H1 (cell line): ENCODE results near the gene SGK1. TPM values are rescaled to one million over a fixed set of nuclear protein-coding genes. Genes with fewer than 3 reads are reported as not detected.

ENCODE experiments used
- CTCF ChIA-PET: fragments of 300-600 bp; sonication (Branson Sonifier 250); formaldehyde crosslinking; loops from one replicate; lab custom pipeline; 2021; ENCODE audit not compliant: partially characterized antibody; lab: Charles Lee
- POLR2A ChIA-PET: fragments of 300-600 bp; sonication (Branson Sonifier 250); formaldehyde crosslinking; loops from one replicate; lab custom pipeline; 2021; ENCODE audit warnings: inconsistent platforms; ENCODE audit not compliant: partially characterized antibody; lab: Charles Lee
- DNase-seq, 2 experiments: peaks; one replicate each; pipeline versions ENCODE4 v3.0.0 to v3.0.0-alpha.2; 2010 to 2022; ENCODE audit warnings: low spot score in 2 of 2, low read depth in 1 of 2, mixed read lengths in 1 of 2
- FAIRE-seq: peaks from 2 replicates; lab custom pipeline; 2011; peaks lifted over from hg19 to GRCh38; lab: Jason Lieb, UNC
- H2AFZ ChIP-seq: 2 replicates; pipeline ENCODE4 v1.8.1; 2012; ENCODE audit warnings: low read length, inconsistent platforms
- H2AK5ac ChIP-seq: 2 replicates; pipeline ENCODE4 v1.6.1; 2013; ENCODE audit warnings: low read depth, low read length
- H2BK120ac ChIP-seq: replicated peaks from 2 replicates; pipeline ENCODE3; 2013; ENCODE audit warnings: low read depth, low read length, inconsistent platforms
- H2BK12ac ChIP-seq: 2 replicates; pipeline ENCODE4 v1.6.1; 2013; ENCODE audit warnings: low read depth, low read length
- H2BK15ac ChIP-seq: 2 replicates; pipeline ENCODE4 v1.6.1; 2013; ENCODE audit warnings: low read length
- H2BK20ac ChIP-seq: 2 replicates; pipeline ENCODE4 v1.6.1; 2013; ENCODE audit warnings: low read length
- H2BK5ac ChIP-seq: 2 replicates; pipeline ENCODE4 v1.6.1; 2013; ENCODE audit warnings: low read depth, low read length
- H3K14ac ChIP-seq: 2 replicates; pipeline ENCODE4 v1.6.1; 2013; ENCODE audit warnings: inconsistent platforms; ENCODE audit not compliant: insufficient read length
- H3K18ac ChIP-seq: 2 replicates; pipeline ENCODE4 v1.6.1; 2013; ENCODE audit warnings: low read length; ENCODE audit errors: extremely low read depth
- H3K23ac ChIP-seq: 2 replicates; pipeline ENCODE4 v1.6.1; 2013; ENCODE audit warnings: inconsistent platforms; ENCODE audit not compliant: insufficient read length
- H3K23me2 ChIP-seq: 2 replicates; pipeline ENCODE4 v1.6.1; 2013; ENCODE audit warnings: low read depth, low read length
- H3K27ac ChIP-seq: 2 replicates; pipeline ENCODE4 v1.6.1; 2011; ENCODE audit warnings: low read depth, low read length, inconsistent platforms
- H3K27me3 ChIP-seq, 4 experiments: replicated peaks in 1 of 4; 1 replicate in 1 of 4; 2 replicates in 3 of 4; pipeline versions ENCODE4 v1.6.1 to v1.8.1; 2011 to 2013; ENCODE audit warnings: low read length in 3 of 4, mild to moderate bottlenecking in 3 of 4, inconsistent platforms in 2 of 4, mixed read lengths in 2 of 4, moderate library complexity in 1 of 4; ENCODE audit not compliant: control insufficient read depth in 3 of 4, insufficient read depth in 3 of 4; ENCODE audit errors: extremely low read depth in 1 of 4
- H3K36me3 ChIP-seq, 4 experiments: 2 replicates each; pipeline versions ENCODE4 v1.6.1 to v1.8.1; 2011 to 2013; ENCODE audit warnings: mild to moderate bottlenecking in 4 of 4, low read length in 3 of 4, moderate library complexity in 2 of 4, control low read depth in 1 of 4, inconsistent platforms in 1 of 4; ENCODE audit not compliant: insufficient read depth in 4 of 4, control insufficient read depth in 2 of 4
- H3K4ac ChIP-seq: replicated peaks from 2 replicates; pipeline ENCODE3; 2013; ENCODE audit warnings: low read length, low read depth, mixed read lengths, inconsistent platforms; ENCODE audit not compliant: insufficient read length
- H3K4me1 ChIP-seq, 4 experiments: replicated peaks in 1 of 4; 1 replicate in 1 of 4; 2 replicates in 3 of 4; pipeline versions ENCODE4 v1.6.1 to v1.8.1; 2011 to 2013; ENCODE audit warnings: low read length in 3 of 4, inconsistent platforms in 2 of 4, mixed read lengths in 1 of 4; ENCODE audit not compliant: insufficient read depth in 4 of 4, control insufficient read depth in 3 of 4
- H3K4me2 ChIP-seq, 2 experiments: 2 replicates each; pipeline versions ENCODE4 v1.6.1 to v1.8.1; 2011 to 2013; ENCODE audit warnings: low read depth in 2 of 2, low read length in 2 of 2, control low read depth in 1 of 2, inconsistent platforms in 1 of 2, mild to moderate bottlenecking in 1 of 2; ENCODE audit not compliant: insufficient read depth in 1 of 2
- H3K4me3 ChIP-seq, 4 experiments: fragments of 200-600, 300-600 bp in 1 of 4; sonication (generic), shearing (Covaris generic), sonication (Bioruptor Twin) in 1 of 4; 2 replicates each; pipeline versions ENCODE4 v1.5.1 to v1.8.1; 2011 to 2016; ENCODE audit warnings: low read length in 4 of 4, low read depth in 3 of 4, control low read depth in 2 of 4, inconsistent platforms in 2 of 4, mild to moderate bottlenecking in 2 of 4, mixed read lengths in 1 of 4, moderate library complexity in 1 of 4; ENCODE audit not compliant: insufficient read depth in 2 of 4; ENCODE audit errors: extremely low read depth in 1 of 4
- H3K56ac ChIP-seq: replicated peaks from 2 replicates; pipeline ENCODE3; 2013; ENCODE audit warnings: low read depth, mild to moderate bottlenecking, mixed read lengths, low read length, inconsistent platforms; ENCODE audit not compliant: insufficient read length
- H3K79me1 ChIP-seq: 2 replicates; pipeline ENCODE4 v1.6.1; 2013; ENCODE audit warnings: low read depth, low read length, control low read depth
- H3K79me2 ChIP-seq, 2 experiments: 2 replicates each; pipeline versions ENCODE4 v1.6.1 to v1.8.1; 2012 to 2013; ENCODE audit warnings: low read length in 2 of 2, mild to moderate bottlenecking in 2 of 2, inconsistent platforms in 1 of 2; ENCODE audit not compliant: insufficient read depth in 2 of 2, control insufficient read depth in 1 of 2
- H3K9ac ChIP-seq, 4 experiments: replicated peaks in 1 of 4; 1 replicate in 1 of 4; 2 replicates in 3 of 4; pipeline versions ENCODE4 v1.6.1 to v1.8.1; 2011 to 2013; ENCODE audit warnings: low read depth in 3 of 4, low read length in 3 of 4, control low read depth in 2 of 4, mild to moderate bottlenecking in 2 of 4, moderate library complexity in 2 of 4, inconsistent platforms in 1 of 4; ENCODE audit errors: extremely low read depth in 1 of 4
- H3K9me3 ChIP-seq, 2 experiments: 2 replicates each; pipeline versions ENCODE4 v1.6.1 to v1.8.1; 2012 to 2013; ENCODE audit warnings: mild to moderate bottlenecking in 2 of 2, moderate library complexity in 2 of 2, control low read depth in 1 of 2, inconsistent platforms in 1 of 2, low read depth in 1 of 2, low read length in 1 of 2, mixed read lengths in 1 of 2; ENCODE audit not compliant: insufficient read depth in 2 of 2
- H4K20me1 ChIP-seq, 2 experiments: replicated peaks in 1 of 2; 2 replicates each; pipeline versions ENCODE3 to v1.8.1; 2011 to 2013; ENCODE audit warnings: inconsistent platforms in 2 of 2, low read length in 2 of 2, mild to moderate bottlenecking in 1 of 2; ENCODE audit not compliant: insufficient read depth in 2 of 2, control insufficient read depth in 1 of 2
- H4K5ac ChIP-seq: 2 replicates; pipeline ENCODE4 v1.6.1; 2013; ENCODE audit warnings: low read length, low read depth, mixed read lengths, inconsistent platforms; ENCODE audit not compliant: insufficient read length
- H4K8ac ChIP-seq: 2 replicates; pipeline ENCODE4 v1.8.0; 2013; ENCODE audit warnings: mild to moderate bottlenecking, moderate library complexity, low read length, inconsistent platforms; ENCODE audit not compliant: insufficient read depth; ENCODE audit errors: extremely low read depth
- H4K91ac ChIP-seq: replicated peaks from 2 replicates; pipeline ENCODE3; 2013; ENCODE audit warnings: low read length, mixed read lengths, inconsistent platforms; ENCODE audit not compliant: insufficient read length
- CBX8 ChIP-seq: fragments of 300-800, 300-1000 bp; sonication (generic); IDR thresholded peaks from 2 replicates; pipeline ENCODE4 v1.7.1; 2016; ENCODE audit warnings: low read depth, low read length, borderline replicate concordance
- CHD1 ChIP-seq: IDR thresholded peaks from 2 replicates; pipeline ENCODE4 v1.6.1; 2012; ENCODE audit warnings: low read depth, low read length, improper control_type of control experiment
- EGR1 ChIP-seq: IDR thresholded peaks from 2 replicates; pipeline ENCODE4 v1.6.1; 2011; ENCODE audit warnings: low read depth, low read length, borderline replicate concordance
- EZH2 ChIP-seq: fragments of 200-600 bp; sonication (generic); IDR thresholded peaks from 2 replicates; pipeline ENCODE4 v1.7.1; 2012; ENCODE audit warnings: low read depth, mild to moderate bottlenecking, moderate library complexity, low read length, inconsistent platforms; ENCODE audit not compliant: severe bottlenecking
- GTF2F1 ChIP-seq: IDR thresholded peaks from 2 replicates; pipeline ENCODE4 v1.6.1; 2012; ENCODE audit warnings: low read depth, low read length, improper control_type of control experiment, borderline replicate concordance
- HDAC2 ChIP-seq, 2 experiments: fragments of 300-600 bp in 1 of 2; sonication (generic) in 1 of 2; IDR thresholded peaks; 2 replicates each; pipeline ENCODE4 v1.6.1; 2011 to 2012; ENCODE audit warnings: low read depth in 2 of 2, low read length in 2 of 2, mild to moderate bottlenecking in 2 of 2, moderate library complexity in 2 of 2, borderline replicate concordance in 1 of 2, inconsistent platforms in 1 of 2
- MAX ChIP-seq: IDR thresholded peaks from 2 replicates; pipeline ENCODE4 v1.6.1; 2012; ENCODE audit warnings: inconsistent platforms
- POLR2A ChIP-seq, 2 experiments: IDR thresholded peaks; 1 replicate in 1 of 2; 2 replicates in 1 of 2; pipeline ENCODE4 v1.6.1; 2011; ENCODE audit warnings: low read depth in 2 of 2, low read length in 2 of 2, mild to moderate bottlenecking in 2 of 2; ENCODE audit errors: control extremely low read depth in 1 of 2
- POLR2AphosphoS5 ChIP-seq: IDR thresholded peaks from 2 replicates; pipeline ENCODE4 v1.6.1; 2011; ENCODE audit warnings: low read depth, low read length
- RAD21 ChIP-seq, 2 experiments: IDR thresholded peaks in 1 of 2; conservative IDR thresholded peaks in 1 of 2; 2 replicates each; pipeline ENCODE4 v1.6.1; 2011; ENCODE audit warnings: low read depth in 2 of 2, low read length in 2 of 2, improper control_type of control experiment in 1 of 2, inconsistent platforms in 1 of 2, mild to moderate bottlenecking in 1 of 2, moderate library complexity in 1 of 2
- RFX5 ChIP-seq: IDR thresholded peaks from 2 replicates; pipeline ENCODE4 v1.6.1; 2011; ENCODE audit warnings: low read depth, low read length, improper control_type of control experiment, borderline replicate concordance
- SAP30 ChIP-seq: fragments of 300-600 bp; sonication (generic); IDR thresholded peaks from 2 replicates; pipeline ENCODE4 v1.7.1; 2012; ENCODE audit warnings: low read length, moderate library complexity, mild to moderate bottlenecking, inconsistent platforms; ENCODE audit not compliant: insufficient read depth, insufficient replicate concordance
- SP1 ChIP-seq: IDR thresholded peaks from 2 replicates; pipeline ENCODE4 v1.6.1; 2011; ENCODE audit warnings: low read depth, low read length
- WGBS, 2 experiments: shearing (Covaris generic) in 1 of 2; methylation state at CpG; one replicate each; pipeline versions ENCODE4 v1.1.6 to v1.1.7; 2013 to 2015; ENCODE audit warnings: low lambda C conversion rate in 2 of 2, mixed read lengths in 2 of 2, inconsistent platforms in 1 of 2, low coverage in 1 of 2, missing lambda C conversion rate in 1 of 2; ENCODE audit not compliant: insufficient replicate concordance in 2 of 2, insufficient coverage in 1 of 2, insufficient read length in 1 of 2; ENCODE audit errors: extremely low coverage in 1 of 2, missing lambda C conversion rate in 1 of 2; 5-methylcytosine and 5-hydroxymethylcytosine counted together
- polyA plus RNA-seq, 7 experiments: library from polyadenylated mRNA; depleted of rRNA in 3 of 7; stranded (reverse) in 5 of 7; unstranded in 2 of 7; fragments of >200 nt in 5 of 7; fragments of 200-250 nt in 2 of 7; gene quantifications; 1 replicate in 5 of 7; 2 replicates in 1 of 7; 4 replicates in 1 of 7; pipeline versions ENCODE4 v1.2.1 to v1.2.3, GENCODE V29; 2011 to 2013; ENCODE audit warnings: missing spikeins in 2 of 7, mixed read lengths in 2 of 7
- total RNA-seq: library from RNA; stranded (reverse); fragmentation: NEBNext Ultra II Directional; extraction: Animal tissue kit (Norgen Biotek cat#: 25700); gene quantifications from 2 replicates; pipeline ENCODE4 v1.2.1, GENCODE V29; 2021

SGK1 gene
- total and polyA plus RNA-seq, 2 of the 8 experiments (the other 6 are each of a cell fraction or from before 2014, with no cell fraction given) = 14.5 to 18.4 TPM

GRCh38 chr6:134254118-134254517, 63.8 kb downstream of the SGK1 start:
- Histone ChIP-seq H4K91ac (no peak overlapping the region), H3K4ac (no peak overlapping the region), H4K5ac (no peak overlapping the region), H3K23ac (no peak overlapping the region), H3K79me1 (no peaks in the 10 kb centered on the region), H3K23me2 (no peaks in the 10 kb centered on the region), H3K9me3 (no peaks in the 10 kb centered on the region), H3K4me3 (no peak overlapping the region), H3K4me2 (no peak overlapping the region), H3K9ac (no peak overlapping the region), H3K79me2 (no peaks in the 10 kb centered on the region), H3K36me3 (no peaks in the 10 kb centered on the region), H2AK5ac (no peak overlapping the region), H2BK15ac (no peak overlapping the region), H2BK5ac (no peak overlapping the region), H3K4me1 (peaks cover 0 to 3% (median 1%) of the 10 kb centered on the region in 4 experiments; a peak in 3 of 7 replicates), H3K27me3 (no peaks in the 10 kb centered on the region), H2AFZ (no peak overlapping the region), H3K56ac (no peak overlapping the region), H2BK120ac (no peak overlapping the region), H2BK12ac (no peak overlapping the region), H3K18ac (no peak overlapping the region), H4K20me1 (no peaks in the 10 kb centered on the region), H4K8ac (no peak overlapping the region), H3K27ac (no peak overlapping the region), H2BK20ac (no peak overlapping the region), H3K14ac (no peak overlapping the region)
- WGBS, 2 experiments = 75% methylated on average over 4 of the region's 4 CpGs; no CpG with 5 or more reads in 1 of the 2 experiments
- DNase-seq (no peak), FAIRE-seq (no peak)
- POLR2A ChIA-PET = interaction anchor here (0.6 to 0.7 kb wide), 2 partner anchors 329 to 568 kb away, joined by 3 to 4 read pairs; no protein-coding TSS in a partner anchor
- CTCF ChIA-PET = interaction anchor here (0.5 to 1.7 kb wide), 7 partner anchors 20 to 629 kb away, joined by 3 to 4 read pairs (median 4); no protein-coding TSS in a partner anchor
- TF ChIP-seq SAP30 = no peak
- TF ChIP-seq SP1 = no peak
- no peak for TF ChIP-seq EGR1
- no peak for TF ChIP-seq GTF2F1
- no peak for TF ChIP-seq POLR2A (IDR thresholded peaks at IDR 0.05; ENCODE audit: control extremely low read depth in 1 of 2, low read depth in 2 of 2, low read length in 2 of 2)
- no peak for TF ChIP-seq RAD21 (IDR thresholded peaks at IDR 0.05 in 1 of 2, conservative IDR thresholded peaks at IDR 0.05 in 1 of 2; ENCODE audit: low read depth in 2 of 2, low read length in 2 of 2)
- TF ChIP-seq CHD1 = no peak
- TF ChIP-seq MAX = no peak
- TF ChIP-seq CBX8 = no peak
- TF ChIP-seq POLR2AphosphoS5 = no peak
- TF ChIP-seq HDAC2 (IDR thresholded peaks at IDR 0.05; ENCODE audit: borderline replicate concordance in 1 of 2, low read depth in 2 of 2, low read length in 2 of 2) = no peak
- no peak for TF ChIP-seq EZH2
- no peak for TF ChIP-seq RFX5
